Right hindlimb (tissue), 1 donor: ENCODE data around the gene TFDP1.

Experiments
- DNase-seq: peaks from one replicate; pipeline ENCODE4 v3.0.0-alpha.2; 2018

The TFDP1 gene

DNA sequence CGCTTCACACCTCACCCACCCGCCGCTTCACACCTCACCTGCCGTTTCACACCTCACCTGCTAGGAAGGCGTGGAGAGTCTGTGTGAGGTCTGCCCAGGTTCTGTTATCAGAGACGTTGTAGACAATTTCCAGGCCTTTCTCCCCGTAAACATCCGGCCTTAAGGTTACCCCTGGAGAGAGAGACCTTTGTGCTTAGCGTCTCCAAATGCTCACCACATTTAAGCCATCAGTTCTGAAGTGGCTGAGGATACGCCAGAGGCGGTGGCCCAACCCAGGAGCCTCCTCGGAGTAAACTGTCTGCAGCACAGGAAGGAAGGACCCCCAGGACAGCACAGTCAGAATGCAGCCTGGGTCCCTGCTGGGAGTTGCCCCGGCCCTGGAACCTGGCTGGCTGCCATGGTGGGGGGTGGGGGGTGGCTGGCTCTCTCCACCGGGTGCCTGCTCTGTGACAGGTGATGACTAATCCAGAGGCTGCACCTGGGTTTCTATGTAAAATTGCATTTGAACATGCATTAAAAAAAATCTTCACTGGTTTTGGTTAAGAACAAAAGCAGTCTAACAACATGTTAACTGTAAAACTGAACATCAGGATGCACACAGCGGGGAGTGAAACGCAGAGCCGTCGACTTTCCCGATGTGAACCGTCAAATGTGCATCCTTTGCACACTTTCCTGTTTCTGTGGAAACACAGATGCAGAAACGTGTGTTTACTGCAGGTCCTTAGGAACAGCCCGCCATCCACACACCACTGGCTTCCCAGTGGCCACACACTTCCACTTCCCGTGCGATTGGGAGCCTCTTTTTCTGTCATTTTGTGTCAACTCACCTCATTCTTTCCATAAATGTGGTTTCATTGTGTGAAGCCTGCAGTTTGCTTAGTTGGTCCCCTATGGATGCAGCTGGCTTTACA, 69.0 kb downstream of the TFDP1 start:
- no peak for DNase-seq

DNA sequence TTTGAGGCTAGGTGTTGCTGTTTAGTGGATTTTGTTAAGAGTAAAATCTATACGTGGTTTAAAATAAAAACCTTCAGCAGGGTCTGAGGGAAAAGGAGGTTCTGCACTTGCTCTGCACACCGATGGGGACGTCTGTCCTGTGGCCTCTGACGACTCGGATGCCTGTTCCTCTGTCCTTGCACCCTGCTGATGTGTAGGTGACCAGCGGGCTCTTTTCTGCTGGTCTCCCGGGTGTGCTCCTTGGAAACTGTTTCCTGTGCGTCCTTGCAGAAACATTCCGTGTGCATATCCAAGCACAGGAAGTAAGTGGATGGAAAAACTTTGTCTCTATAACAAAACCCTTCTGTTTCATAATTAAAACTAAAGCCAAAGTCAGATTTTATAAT, 69.6 kb downstream of the TFDP1 start:
- no peak for DNase-seq

DNA sequence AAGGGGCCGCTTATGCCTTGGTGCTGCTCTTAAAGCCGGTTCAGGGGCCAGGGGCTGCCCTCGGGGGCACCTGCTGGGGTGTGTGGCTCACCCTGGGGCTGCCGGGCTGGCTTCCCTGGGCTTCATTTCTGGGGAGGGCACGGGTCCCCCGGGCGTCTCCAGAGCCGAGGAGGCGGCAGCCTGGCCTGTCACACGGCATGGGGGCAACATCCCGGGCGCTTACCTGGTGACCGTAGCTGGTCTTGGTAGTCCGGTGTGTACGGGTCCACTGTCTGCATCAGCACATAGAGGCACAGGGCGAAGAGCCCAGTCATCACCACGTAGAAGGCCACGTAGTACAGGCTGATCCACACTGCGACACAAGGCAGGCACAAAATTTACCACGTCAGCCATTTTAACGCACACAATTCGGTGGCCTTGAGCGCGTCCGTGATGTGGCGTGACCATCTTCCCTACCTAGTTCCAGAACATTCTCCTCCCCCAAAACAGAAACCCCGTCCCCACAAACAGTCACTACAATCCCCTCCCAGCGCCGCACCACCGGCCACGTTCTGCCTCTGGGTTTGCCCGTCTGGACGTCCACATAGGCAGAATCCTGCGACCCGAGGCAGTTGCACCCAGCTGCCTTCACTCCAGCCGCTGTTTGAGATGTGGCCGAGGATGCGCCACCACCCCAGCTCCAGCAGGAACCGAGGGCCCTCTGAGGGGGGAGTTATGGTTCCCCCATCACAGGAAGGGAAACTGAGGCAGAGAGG, 70.2 kb downstream of the TFDP1 start:
- DNase-seq, result no peak

DNA sequence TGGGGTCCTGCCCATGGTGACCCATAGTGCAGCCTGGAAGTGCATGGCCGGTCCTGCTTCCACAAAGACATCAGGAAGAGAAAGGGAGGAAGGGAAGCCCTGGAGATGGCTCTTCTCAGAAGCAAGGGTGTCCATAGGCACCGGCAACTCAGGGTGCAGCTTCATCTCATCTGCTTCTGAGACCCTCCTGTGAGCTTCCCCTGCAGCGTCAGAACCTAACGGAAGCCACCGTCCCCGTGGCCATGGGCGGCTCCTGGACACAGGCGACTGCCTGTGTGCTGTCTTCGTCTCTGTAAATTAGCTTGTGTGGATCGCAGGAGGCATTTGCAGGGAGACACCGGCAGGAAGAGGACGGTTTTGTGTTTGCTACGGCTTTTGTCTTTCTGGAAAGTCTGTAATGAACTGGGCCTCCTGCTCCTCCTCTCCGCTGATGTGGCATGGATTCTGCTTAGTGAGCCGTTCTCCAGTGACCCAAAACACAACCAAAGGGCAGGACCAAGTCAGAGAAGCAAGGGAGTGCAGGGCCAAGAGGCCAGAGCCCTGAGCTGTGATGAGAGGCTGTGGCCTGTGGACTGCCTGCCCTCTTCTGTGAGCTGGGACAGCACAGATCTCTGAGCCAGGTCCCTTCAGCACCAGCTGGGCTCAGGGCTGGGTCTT, 70.9 kb downstream of the TFDP1 start:
- no peak for DNase-seq

DNA sequence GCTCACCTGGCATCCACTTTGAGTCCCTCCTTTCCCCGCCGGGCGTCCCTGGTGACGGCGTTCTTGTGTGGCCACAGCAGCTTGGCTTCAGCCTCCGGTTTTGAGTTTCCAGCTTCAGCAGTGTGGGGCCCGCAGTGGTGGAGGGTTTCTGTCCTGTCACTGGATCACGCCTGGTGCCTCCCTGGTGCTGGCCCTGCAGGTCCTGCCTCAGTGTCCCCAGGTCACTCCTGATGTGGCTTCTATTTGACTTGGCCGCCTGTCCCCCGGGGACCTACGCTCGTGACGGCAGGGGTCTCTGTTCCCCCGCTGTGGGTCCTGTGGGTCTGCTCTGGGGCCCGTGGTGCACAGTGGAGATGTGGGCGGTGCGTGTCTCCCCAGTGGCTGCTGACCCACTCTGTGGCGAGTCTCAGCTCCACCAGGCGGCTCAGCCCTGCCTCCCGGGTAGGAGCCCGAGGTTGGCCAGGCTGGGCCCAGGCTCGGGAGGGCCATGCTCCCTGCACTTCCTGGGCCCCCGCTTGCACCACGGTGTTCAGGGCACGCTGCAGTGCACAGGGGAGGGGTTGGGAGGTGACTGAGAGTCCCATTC, 71.5 kb downstream of the TFDP1 start:
- DNase-seq, result no peak

DNA sequence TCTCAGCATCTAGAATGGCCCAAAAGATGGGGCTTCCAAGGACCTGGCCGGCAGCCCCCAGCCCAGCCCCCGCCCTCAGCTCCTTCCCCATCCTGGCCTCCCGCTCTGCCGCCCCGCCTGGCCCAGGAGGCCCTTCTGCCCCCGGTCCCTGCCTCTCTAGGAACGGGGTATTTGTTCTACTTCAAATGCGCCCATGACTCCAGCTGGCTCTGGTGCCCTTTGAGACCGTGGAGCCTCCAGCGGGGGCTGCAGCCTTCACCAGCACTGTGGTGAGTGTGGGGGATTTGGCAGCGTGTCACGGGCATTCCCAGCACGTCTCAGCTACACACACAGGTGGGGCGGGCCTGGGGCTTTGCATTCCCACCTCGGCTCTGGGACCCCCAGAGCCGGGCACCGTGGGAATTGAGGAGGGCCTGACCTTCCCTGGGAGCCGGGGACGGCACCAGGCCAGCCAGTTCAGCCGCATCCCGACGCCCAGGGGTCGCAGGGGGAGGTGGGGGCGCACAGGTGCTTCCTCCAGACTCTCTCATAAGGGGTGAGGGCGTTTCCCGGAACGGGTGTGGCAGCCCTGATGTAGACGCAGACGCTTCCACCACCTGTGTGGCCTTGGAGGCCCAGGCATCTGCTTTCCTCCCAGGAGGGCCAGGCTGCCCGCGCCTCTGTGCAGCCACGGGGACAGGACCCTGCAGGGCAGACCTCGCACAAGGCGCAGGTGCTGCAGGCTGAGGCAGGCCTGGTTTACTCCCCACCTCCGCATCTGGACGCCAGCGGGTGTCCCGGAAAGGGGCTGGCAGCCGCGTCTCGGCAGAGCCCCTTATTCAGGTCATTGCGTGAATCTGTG, 72.5 kb downstream of the TFDP1 start:
- DNase-seq, result no peak

DNA sequence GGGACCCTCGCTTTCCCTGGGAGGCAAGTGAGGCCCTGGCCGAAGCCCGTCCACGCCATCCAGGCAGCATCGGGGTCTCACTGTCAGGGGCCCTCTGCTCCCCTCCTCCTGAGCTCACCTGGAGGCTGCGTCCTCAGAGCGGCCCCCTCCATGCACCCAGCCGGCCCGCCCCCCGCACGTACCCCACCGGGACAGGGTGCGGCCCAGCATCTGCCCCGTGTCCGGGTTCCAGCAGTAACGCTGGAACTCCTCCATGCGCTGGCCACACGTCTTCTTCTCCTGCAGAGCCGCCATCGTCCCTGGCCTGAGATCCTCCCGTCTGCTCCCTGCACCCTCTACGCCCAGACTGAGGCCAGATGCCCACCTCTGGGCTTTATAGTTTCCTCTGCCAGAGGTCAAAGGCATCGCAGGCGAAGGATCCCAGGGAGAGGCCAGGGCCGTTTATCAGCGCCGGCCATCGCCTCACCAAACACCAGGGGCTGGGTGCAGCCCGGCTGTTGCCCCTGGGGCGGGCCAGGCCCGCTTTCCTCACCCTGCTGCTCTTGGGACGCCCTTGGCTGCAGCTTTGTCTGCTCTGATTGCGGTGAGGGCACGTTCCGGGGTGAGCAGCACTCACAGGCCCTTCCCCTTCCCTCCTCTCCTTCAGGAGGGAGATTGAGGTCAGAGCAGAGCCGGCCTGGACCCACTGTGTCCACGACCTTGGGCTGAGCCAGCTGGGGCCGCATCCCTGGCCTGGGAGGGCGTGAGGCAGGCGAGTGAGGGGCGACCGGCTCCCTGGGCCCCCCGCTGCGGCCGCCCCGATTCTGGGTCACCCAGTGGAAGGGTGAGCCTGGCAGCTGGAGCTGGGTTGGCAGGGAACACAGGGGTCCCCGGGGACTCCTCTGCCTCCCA, 73.5 kb downstream of the TFDP1 start, which contains the start of gene ATP4B:
Gene ATP4B (minus strand): TSS at position 348 of the 891 bp plus-strand sequence. CDS start 54 bp downstream, at position 294.
- DNase-seq, result no peak

DNA sequence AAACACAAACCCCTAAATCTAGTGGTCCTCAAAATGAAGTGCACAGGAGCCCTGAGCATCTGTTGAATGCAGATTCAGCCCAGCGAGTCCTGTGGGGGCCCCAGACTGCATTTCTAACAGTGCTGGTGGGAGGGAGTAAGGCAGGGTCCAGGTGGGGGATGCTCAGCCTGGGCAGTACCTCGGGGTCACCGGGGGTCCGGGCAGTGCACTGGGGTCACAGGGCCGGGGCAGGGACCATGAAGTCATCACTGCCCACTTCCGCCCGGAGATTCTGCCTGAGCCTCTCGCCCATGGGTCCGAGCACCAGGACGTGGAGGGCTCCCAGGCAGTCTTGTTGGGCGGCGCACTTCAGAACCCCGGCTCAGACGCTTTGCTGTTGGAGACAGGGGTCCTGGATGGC, 74.3 kb downstream of the TFDP1 start:
- DNase-seq, result no peak

DNA sequence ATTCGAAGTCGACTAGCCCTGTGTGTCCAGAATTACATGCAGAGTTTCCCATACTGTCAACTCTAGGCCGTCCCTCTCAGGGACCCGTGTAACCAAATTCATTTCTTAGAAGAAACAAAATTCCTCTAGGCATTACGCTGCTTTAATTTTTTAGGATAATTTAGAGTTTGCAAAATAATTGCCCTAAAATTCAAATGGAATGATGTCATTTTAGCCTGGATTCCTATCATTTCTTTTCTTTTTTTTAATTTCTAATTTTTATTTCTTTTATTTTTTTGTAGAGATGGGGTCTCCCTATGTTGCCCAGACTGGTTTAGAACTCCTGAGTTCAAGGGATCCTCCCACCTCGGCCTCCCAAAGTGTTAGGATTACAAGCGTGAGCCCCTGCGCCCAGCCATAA, 74.8 kb downstream of the TFDP1 start:
- DNase-seq, result no peak

DNA sequence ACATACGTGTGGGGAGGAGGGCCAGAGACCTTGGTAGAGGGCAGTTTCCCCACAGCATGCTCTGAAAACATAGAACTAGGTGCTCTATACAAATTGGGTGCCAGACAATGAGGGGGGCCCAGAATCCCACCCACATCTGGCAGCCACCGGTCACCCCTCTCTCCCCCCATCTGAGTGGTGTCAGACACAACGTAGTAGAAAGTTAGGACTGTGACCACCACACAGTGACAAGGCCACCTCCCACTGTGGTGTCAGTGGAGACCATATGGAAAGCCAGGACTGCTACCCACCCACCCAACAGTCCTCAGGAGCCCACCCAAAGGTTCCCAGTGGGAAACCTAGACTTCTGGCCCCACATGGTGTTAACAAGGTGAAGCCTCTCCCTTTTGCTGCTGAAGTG, 75.5 kb downstream of the TFDP1 start:
- DNase-seq, result no peak

DNA sequence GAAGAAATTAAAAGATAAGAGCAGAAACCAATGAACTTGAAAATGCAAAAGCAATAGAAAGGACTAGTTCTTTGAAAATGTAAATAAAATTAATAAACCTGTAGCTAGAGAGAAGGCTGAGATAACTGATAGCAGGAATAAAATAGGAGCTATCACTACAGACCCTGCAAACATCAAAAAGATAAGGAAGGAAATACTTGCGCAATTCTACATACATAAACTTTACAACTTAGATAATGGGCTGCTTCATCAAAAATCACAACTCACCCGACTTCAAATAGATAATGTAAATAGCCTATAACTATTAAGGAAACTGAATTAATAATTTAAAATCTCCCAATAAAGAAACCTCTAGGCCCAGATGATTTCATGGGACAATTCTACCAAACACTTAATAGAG, 77.0 kb downstream of the TFDP1 start:
- no peak for DNase-seq

DNA sequence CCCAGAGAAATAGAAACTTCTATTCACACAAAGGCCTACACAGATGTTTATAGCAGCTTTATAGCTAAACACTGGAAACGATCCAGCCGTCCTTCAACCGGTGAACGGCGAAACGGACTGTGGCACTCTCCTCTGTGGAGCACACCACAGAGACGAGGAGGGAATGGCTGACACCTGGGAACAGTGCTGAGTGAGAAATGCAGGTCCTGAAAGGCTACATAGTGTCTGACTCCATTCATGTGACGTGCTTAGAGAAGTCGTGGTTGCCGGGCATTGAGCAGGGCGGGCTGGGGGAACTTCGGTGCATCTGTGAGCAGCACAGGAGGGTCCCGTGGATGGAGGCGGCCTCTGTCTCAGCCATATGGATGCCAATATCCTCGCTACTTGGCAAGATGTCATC, 79.4 kb downstream of the TFDP1 start:
- no peak for DNase-seq

DNA sequence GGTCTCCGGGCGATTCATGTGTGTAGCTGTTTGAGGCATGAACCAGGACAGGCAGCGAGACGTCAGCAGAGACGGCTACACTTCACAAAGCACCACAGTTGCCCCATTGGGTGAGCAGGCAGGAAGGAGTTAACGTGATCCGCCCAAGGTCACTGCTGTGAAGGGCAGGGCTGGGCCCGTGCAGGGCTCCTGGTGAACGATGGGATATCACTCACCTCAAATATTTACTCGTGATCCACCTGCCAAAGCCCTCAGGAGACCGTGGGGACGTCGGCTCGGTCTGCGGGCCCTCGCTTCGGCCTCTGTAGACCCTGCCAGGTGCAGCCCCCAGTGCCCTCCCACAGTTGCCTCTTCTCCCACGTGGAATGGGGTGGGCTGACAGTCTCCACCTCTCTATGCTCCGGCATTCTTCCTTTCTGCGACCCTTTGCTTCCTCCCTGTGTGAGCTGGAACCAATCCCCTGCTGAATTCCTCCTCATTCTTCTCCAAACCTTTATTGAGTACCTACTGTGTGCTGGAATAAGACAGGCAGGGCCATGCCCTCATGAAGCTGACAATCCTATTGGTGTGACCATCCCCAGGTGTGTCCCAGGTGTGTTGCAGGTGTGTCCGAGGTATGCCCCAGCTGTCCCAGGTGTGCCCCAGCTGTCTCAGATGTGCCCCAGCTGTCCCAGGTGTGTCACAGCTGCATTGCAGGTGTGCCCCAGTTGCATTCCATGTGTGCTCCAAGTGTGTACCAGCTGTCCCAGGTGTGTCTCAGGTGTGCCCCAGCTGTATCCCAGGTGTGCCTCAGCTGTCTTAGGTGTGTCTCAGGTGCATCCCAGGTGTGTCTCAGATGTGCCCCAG, 80.4 kb downstream of the TFDP1 start:
- no peak for DNase-seq

DNA sequence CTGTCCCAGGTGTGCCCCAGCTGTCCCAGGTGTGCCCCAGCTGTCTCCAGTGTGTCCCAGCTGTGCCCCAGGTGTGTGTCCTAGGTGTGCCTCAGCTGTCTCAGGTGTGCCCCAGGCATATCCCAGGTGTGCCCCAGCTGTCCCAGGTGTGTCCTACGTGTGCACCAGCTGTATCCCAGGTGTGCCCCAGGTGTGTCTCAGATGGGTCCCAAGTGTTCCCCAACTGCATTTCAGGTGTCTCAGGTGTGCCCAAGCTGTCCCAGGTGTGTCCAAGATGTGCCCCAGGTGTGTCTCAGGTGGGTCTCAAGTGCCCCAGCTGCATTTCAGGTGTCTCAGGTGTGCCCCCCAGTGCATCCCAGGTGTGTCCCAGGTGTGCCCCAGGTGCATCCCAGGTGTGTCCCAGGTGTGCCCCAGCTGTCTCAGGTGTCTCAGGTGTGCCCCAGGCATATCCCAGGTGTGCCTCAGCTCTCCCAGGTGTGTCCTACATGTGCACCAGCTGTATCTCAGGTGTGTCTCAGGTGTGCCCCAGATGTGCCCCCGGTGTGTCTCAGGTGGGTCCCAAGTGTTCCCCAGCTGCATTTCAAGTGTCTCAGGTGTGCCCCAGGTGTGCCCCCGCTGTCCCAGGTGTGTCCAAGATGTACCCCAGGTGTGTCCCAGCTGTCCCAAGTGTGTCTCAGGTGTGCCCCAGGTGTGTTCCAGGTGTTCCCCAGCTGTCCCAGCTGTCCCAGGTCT, 81.2 kb downstream of the TFDP1 start:
- no peak for DNase-seq

DNA sequence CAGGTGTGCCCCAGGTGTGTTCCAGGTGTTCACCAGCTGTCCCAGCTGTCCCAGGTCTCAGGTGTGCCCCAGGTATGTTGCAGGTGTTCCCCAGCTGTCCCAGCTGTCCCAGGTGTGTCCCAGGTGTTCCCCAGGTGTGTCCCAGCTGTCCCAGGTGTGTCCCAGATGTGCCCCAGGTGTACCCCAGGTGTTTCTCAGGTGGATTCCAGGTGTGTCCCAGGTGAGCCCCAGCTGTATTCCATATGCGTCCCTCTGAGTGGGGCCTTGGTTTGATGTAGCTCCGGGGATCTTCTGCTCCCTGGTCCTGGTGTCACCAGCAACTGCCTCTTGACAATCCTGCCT, 81.7 kb downstream of the TFDP1 start:
- no peak for DNase-seq

DNA sequence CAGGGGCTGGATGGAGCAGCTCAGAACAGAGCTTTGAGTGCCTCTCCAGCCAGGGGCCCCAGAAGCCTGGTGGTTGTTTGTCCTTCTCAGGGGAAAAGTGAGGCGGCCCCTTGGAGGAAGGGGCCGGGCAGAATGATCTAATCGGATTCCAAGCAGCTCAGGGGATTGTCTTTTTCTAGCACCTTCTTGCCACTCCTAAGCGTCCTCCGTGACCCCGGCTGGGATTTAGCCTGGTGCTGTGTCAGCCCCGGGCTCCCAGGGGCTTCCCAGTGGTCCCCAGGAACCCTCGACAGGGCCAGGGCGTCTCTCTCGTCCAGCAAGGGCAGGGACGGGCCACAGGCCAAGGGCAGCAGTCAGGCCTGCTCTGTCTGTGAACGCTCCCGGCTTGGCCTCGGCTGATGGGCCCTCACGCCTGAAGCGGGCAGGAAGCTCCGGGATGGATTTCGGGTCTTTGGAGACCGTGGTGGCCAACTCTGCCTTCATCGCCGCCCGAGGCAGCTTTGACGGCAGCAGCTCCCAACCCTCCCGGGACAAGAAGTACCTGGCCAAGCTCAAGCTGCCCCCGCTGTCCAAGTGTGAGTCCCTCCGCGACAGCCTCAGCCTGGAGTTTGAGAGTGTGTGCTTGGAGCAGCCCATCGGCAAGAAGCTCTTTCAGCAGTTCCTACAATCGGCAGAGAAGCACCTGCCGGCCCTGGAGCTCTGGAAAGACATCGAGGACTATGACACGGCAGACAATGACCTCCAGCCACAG, 82.6 kb downstream of the TFDP1 start, which contains the start of gene GRK1:
Gene GRK1 (plus strand): TSS at position 269 of the 751 bp plus-strand sequence. CDS start 168 bp downstream, at position 437.
- DNase-seq, result no peak

DNA sequence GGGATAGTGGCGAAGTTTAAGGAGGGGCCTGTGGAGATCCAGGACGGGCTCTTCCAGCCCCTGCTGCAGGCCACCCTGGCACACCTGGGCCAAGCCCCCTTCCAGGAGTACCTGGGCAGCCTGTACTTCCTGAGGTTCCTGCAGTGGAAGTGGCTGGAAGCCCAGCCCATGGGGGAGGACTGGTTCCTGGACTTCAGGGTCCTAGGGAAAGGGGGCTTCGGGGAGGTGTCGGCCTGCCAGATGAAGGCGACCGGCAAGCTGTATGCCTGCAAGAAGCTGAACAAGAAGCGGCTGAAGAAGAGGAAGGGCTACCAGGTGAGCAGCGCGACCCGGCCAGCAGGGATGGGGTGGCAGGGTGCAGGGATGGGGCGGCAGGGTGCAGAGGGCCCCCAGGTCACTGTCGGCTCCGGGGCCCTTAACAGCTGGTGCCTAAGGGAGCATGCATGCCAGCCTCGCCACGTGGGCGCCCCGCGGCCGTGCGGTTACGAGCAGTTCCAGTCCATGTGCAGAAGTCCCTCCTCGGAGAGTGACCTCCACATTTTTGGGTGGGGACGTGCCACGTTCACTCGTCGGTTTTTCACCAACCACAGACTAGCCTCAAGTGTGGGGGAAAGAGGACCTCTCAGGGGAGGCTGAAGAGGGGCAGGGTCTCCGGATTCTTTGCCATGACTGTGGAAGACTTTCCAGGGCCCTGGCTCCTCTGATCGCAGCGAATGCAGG, 83.4 kb downstream of the TFDP1 start:
- DNase-seq, result no peak

DNA sequence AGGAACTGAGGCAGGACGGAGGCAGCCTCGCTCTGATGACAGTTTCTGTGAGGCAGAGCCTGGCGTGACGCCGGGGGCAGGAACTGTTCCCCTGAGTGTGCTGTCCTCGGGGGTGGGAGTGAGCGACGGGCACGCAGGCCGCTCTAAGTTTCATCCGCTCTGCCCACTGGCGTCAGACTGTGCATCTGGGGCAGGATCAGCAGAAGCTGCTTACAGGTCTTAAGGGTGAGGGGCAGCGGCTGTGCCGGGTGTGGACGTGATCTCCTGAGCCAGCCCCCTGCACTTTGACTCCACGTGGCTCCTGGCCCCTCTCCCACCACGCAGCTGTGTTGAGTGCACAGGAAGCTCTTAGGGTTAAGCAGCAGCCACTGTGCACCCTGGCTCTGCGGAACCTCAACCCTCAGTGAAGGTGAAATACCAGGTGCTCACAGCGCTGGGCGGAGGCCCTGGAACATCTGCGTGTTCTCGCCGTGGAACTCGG, 84.0 kb downstream of the TFDP1 start:
- no peak for DNase-seq
